Prostate gland (tissue), 2 donors: Measurements from ENCODE around the gene KDM6A. TPM values are rescaled to one million over a fixed set of nuclear protein-coding genes. Genes with fewer than 3 reads are reported as not detected.

Source experiments
- DNase-seq: peaks from one replicate; pipeline ENCODE4 v3.0.0-alpha.2; 2019; ENCODE audit warnings: low spot score
- H3K27ac ChIP-seq, 2 donors: fragments of 200-600 bp; sonication (generic); 2 replicates each; pipeline ENCODE4 v1.5.1; 2017 to 2019
- H3K27me3 ChIP-seq: fragments of 200-600 bp; sonication (generic); replicated peaks from 2 replicates; pipeline ENCODE4 v1.5.1; 2019; ENCODE audit not compliant: insufficient read depth
- H3K36me3 ChIP-seq, 2 donors: fragments of 200-600 bp; sonication (generic); 1 replicate in 1 of 2; 2 replicates in 1 of 2; pipeline versions ENCODE4 v1.5.1 to v1.8.1; 2017 to 2019
- H3K4me1 ChIP-seq: fragments of 200-600 bp; sonication (generic); replicated peaks from 2 replicates; pipeline ENCODE4 v1.5.1; 2019
- H3K4me3 ChIP-seq, 2 donors: fragments of 200-600 bp; sonication (generic); 2 replicates each; pipeline ENCODE4 v1.5.1; 2017 to 2019
- H3K9me3 ChIP-seq: fragments of 200-600 bp; sonication (generic); 2 replicates; pipeline ENCODE4 v1.5.1; 2017
- CTCF ChIP-seq, 4 experiments: fragments of 200-600 bp in 2 of 4; fragments of 450-650 bp in 2 of 4; sonication (generic) in 2 of 4; IDR thresholded peaks; 1 replicate in 3 of 4; 2 replicates in 1 of 4; pipeline ENCODE4 v1.5.1; 2016 to 2019; ENCODE audit warnings: antibody characterized with exemption in 4 of 4, mild to moderate bottlenecking in 2 of 4, moderate library complexity in 2 of 4
- POLR2A ChIP-seq: fragments of 450-650 bp; IDR thresholded peaks from one replicate; pipeline ENCODE4 v1.6.1; 2016; ENCODE audit warnings: antibody characterized with exemption, mild to moderate bottlenecking
- POLR2AphosphoS5 ChIP-seq: sonication (generic); formaldehyde crosslinking; IDR thresholded peaks from one replicate; pipeline ENCODE4 v1.6.1; 2017; ENCODE audit warnings: antibody characterized with exemption
- WGBS: methylation state at CpG from one replicate; pipeline ENCODE4 v1.1.5; 2018; 5-methylcytosine and 5-hydroxymethylcytosine counted together
- intact Hi-C: fragments of 100-400 bp; cut with DNase I; formaldehyde crosslinking; loops from one replicate; pipeline ENCODE4 v1.14.2; 2022
- total RNA-seq, 2 donors: library from RNA; depleted of rRNA; stranded (reverse); fragments of >200 nt; gene quantifications; one replicate each; pipeline ENCODE4 v1.1.0, GENCODE V29; 2016

Gene KDM6A
- total RNA-seq, 2 donors from 2014 or later = 30.1 to 45.1 TPM

GRCh38 chrX:44943007-44943406 lies 70.0 kb downstream of the KDM6A start:
- DNase-seq = no peak
- Histone ChIP-seq H3K4me3 (no peak overlapping the region), H3K27me3 (no peaks in the 10 kb centered on the region), H3K9me3 (no peaks in the 10 kb centered on the region), H3K36me3 (no peaks in the 10 kb centered on the region), H3K4me1 (no peaks in the 10 kb centered on the region), H3K27ac (no peak overlapping the region)
- intact Hi-C loops = no loop called here
- TF ChIP-seq POLR2A (no peak), CTCF (IDR thresholded peaks at IDR 0.05) (no peak), POLR2AphosphoS5 (no peak)
- 44% methylated on average over 3 of the region's 3 CpGs for WGBS

GRCh38 chrX:44944894-44945293 lies 71.9 kb downstream of the KDM6A start:
- TF ChIP-seq POLR2A (no peak), CTCF (IDR thresholded peaks at IDR 0.05) (no peak), POLR2AphosphoS5 (no peak)
- DNase-seq = no peak
- Histone ChIP-seq H3K27me3 (no peaks in the 10 kb centered on the region), H3K27ac (no peak overlapping the region), H3K9me3 (no peaks in the 10 kb centered on the region), H3K36me3 (no peaks in the 10 kb centered on the region), H3K4me3 (no peak overlapping the region), H3K4me1 (no peaks in the 10 kb centered on the region)
- 94% methylated on average over 1 of the region's 1 CpG for WGBS
- intact Hi-C loops = no loop called here

GRCh38 chrX:44945736-44946135 lies 72.7 kb downstream of the KDM6A start:
- no peaks in the 10 kb centered on the region for H3K27me3 ChIP-seq
- intact Hi-C loops = no loop called here
- H3K9me3 ChIP-seq = no peaks in the 10 kb centered on the region
- no peak for TF ChIP-seq CTCF (IDR thresholded peaks at IDR 0.05)
- TF ChIP-seq POLR2A = no peak
- no peak for TF ChIP-seq POLR2AphosphoS5
- no peaks in the 10 kb centered on the region for H3K4me1 ChIP-seq
- H3K4me3 ChIP-seq = no peak overlapping the region
- H3K27ac ChIP-seq = no peak overlapping the region
- H3K36me3 ChIP-seq = no peaks in the 10 kb centered on the region
- 91% methylated on average over 4 of the region's 4 CpGs for WGBS
- no peak for DNase-seq

- intact Hi-C loops = no loop called here
- Histone ChIP-seq H3K4me1 (no peaks in the 10 kb centered on the region), H3K27ac (no peak overlapping the region), H3K27me3 (no peaks in the 10 kb centered on the region), H3K36me3 (no peaks in the 10 kb centered on the region), H3K9me3 (no peaks in the 10 kb centered on the region), H3K4me3 (no peak overlapping the region)
- TF ChIP-seq POLR2AphosphoS5 (no peak), CTCF (IDR thresholded peaks at IDR 0.05) (no peak), POLR2A (no peak)
- DNase-seq = no peak
- 88% methylated on average over 4 of the region's 4 CpGs for WGBS
Measured at GRCh38 chrX:44946771-44947170, 73.8 kb downstream of the KDM6A start.

- Histone ChIP-seq H3K27me3 (no peaks in the 10 kb centered on the region), H3K9me3 (no peaks in the 10 kb centered on the region), H3K27ac (no peak overlapping the region), H3K36me3 (no peaks in the 10 kb centered on the region), H3K4me3 (no peak overlapping the region), H3K4me1 (no peaks in the 10 kb centered on the region)
- WGBS = 94% methylated on average over 4 of the region's 4 CpGs
- intact Hi-C loops = no loop called here
- no peak for DNase-seq
- TF ChIP-seq POLR2AphosphoS5 (no peak), CTCF (IDR thresholded peaks at IDR 0.05) (no peak), POLR2A (no peak)
Measured at GRCh38 chrX:44947995-44948394, 75.0 kb downstream of the KDM6A start.
